Sciatic nerve (tissue), 2 donors: Measurements from ENCODE around the gene SLC47A2. TPM values are rescaled to one million over a fixed set of nuclear protein-coding genes. Genes with fewer than 3 reads are reported as not detected.

Source experiments
- ATAC-seq: fragments of 200-7000 bp; cut with Tn5 transposase; one replicate; pipeline ENCODE4 v1.9.1; 2020; ENCODE audit warnings: mild to moderate bottlenecking, moderate library complexity
- DNase-seq: peaks from one replicate; pipeline ENCODE4 v3.0.0-alpha.2; 2020; ENCODE audit warnings: low spot score
- intact Hi-C: fragments of 100-400 bp; cut with DNase I; formaldehyde crosslinking; loops from one replicate; pipeline ENCODE4 v1.14.2; 2022
- total RNA-seq: library from RNA; stranded (reverse); fragmentation: NEBNext Ultra II Directional; extraction: Animal tissue kit (Norgen Biotek cat#: 25700); gene quantifications from one replicate; pipeline ENCODE4 v1.2.1, GENCODE V29; 2021
- donor health status: DM: no; HTN: no; CAD: no.
- donor health status: DM: no; HTN: no; CAD: no.

The SLC47A2 gene
- total RNA-seq, 1 donor from 2014 or later: not detected

DNA sequence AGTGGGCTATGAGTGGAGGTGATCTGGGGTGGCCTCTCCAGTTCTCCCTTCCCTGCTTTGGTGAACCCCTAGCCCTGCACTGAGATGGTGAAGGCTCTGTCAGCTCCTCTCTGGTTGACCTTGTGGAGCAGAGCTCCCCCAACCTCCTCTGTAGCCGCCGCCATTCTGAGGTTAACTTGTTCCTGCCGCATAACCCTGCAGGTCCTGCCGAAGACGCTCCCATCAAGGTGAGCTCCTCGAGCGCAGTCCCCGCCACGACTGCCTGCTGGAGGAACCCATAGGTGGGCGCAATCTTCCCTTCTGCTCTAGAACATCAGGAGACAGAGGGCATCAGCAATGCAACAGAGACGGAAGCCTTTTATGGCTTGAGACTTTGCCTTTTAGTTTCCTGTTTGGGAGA lies 15.2 kb upstream of the SLC47A2 start:
- ATAC-seq (no peak), DNase-seq (no peak)
- intact Hi-C loops: no loop called here

DNA sequence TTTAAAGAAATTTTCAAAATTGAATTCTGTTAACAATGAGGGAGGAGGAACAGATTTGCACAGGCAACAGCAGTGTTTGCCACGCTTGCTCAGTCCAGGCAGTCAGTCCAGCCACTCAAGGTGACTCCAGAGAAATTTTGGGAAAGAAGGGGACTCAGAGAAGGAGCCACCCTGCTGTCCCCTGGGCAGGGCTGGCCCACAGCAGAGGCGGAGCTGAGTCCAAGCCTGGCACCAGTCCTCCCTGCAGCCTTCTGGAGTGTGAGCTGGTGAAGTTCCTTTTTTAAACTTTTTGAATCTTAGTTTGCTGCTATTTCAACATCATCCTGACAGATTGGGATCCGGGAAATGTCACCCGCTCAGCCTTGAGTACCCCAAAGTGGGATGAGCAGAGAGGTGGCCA lies 14.5 kb upstream of the SLC47A2 start:
- intact Hi-C loops: no loop called here
- no peak for ATAC-seq
- DNase-seq: no peak

DNA sequence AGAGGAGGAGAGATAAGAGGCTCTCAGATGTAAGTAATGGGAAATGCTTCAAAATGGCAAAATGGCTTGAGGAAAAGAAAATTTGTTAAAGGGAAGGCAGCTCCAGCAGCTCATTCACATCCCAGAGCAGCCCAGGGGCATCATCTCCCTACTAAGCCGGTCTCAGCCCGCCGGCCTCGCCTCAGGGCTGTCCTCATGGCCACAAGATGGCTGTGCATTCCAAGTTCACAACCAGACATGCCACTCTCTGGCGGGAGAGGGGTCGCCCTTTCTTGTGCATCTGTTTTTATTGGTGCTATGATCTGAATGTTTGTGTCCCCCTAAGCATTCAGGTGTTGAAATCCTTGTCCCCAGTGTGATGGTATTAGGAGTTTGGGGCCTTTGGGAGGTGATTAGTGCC lies 13.5 kb upstream of the SLC47A2 start:
- intact Hi-C loops: no loop called here
- DNase-seq (no peak), ATAC-seq (no peak)

DNA sequence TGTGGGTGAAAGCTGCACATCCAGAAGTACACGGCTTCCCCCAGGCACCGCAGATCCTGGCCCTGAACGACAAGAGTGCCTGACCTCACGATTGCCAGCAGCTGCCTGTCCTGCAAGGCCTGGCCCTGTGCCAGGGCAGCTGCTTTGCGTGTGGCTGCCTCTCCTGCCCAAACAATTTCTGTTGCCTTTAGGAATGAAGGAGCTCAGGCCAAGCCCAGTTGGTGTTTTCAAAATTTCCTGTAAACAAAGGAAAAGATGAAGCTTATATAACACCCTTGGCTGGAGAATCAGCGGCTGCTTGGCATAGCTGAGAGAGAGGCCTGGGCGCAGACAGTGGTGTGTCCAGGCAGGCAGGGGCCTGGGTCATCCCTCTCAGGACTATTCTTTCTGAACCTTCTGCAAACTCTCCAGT lies 11.7 kb upstream of the SLC47A2 start:
- DNase-seq (peak; percentile 89), ATAC-seq (peak; percentile 85)
- intact Hi-C loops: no loop called here

DNA sequence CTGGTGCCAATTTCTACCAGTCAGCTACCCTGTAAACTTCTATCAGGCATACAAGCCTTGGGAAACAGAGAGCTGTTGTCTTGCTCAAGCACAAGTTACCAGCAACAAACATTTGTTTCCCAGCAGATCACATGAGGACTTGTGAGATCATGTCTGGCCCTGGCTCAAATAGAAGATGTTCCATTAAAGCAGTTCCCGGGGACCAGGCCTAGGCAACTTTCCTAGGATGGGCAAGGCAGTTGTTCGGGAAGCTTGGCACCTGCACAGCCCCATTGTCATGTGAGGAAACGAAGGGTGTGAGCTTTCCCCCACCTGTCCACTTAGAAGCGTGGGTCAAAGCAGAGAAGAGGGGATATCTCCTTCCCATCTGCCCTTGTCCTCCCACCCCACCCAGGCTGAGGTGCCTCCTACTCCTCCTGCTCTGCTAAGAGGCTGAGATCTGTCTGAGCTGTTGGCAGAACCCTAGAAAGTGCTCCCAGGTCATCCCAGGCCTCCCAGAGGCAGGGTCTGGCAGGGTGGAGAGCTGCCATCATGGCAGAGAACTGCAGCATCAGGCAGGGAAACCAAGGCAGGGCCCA lies 11.2 kb upstream of the SLC47A2 start:
- intact Hi-C loops: no loop called here
- ATAC-seq (peak; percentile 92), DNase-seq (peak; percentile 79)

DNA sequence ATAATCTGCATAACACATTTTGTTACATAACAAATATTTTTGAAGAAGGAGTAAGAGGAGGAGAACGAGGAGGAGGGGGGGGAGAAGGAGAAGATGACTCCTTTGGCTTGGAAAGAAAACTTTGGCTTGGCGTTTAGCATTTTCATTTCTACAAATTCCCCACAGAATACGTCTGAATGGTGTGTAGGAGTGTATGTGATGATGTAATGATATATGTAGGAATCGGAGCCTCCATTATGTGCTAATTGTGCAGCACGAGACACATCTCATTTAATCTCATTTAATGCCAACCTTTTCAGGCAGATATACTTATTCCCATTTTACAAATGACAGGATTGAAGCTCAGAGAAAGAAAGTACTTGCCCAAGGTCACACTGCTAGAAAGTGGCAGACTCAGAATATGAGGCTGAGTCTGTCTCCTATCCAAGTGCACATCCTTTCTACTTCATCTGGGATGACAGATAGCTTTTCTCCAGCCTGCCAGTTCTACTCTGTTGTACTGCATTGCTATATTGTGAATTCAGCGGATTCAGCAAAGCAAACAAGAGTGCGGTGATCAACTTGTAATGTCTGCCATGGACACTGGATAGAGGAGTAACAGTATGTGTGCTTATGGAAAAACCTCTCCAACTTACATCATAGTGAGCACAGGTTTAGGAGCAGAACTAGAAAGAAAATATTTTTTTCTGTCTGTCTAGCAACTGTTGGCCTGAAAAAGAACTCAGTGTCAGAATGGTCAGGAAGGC lies 10.4 kb upstream of the SLC47A2 start:
- ATAC-seq (no peak), DNase-seq (no peak)
- intact Hi-C loops: no loop called here

DNA sequence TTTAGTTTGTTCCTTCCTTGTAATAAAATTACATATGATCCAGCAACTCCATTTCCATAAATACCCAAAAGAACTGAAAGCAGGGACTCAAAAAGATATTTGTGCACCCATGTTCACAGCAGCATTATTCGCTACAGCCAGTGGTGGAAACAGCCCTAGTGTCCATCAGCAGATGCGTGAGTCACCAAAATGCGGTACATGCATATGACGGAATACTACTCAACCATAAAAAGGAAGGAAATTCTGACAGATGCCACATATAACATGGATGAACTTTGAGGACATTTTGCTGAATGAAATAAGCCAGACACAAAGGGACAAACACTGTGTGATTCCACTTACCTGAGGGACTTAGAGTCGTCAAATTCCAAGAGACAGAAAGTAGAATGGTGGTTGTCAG lies 9.1 kb upstream of the SLC47A2 start:
- no peak for ATAC-seq
- intact Hi-C loops: no loop called here
- DNase-seq: no peak

DNA sequence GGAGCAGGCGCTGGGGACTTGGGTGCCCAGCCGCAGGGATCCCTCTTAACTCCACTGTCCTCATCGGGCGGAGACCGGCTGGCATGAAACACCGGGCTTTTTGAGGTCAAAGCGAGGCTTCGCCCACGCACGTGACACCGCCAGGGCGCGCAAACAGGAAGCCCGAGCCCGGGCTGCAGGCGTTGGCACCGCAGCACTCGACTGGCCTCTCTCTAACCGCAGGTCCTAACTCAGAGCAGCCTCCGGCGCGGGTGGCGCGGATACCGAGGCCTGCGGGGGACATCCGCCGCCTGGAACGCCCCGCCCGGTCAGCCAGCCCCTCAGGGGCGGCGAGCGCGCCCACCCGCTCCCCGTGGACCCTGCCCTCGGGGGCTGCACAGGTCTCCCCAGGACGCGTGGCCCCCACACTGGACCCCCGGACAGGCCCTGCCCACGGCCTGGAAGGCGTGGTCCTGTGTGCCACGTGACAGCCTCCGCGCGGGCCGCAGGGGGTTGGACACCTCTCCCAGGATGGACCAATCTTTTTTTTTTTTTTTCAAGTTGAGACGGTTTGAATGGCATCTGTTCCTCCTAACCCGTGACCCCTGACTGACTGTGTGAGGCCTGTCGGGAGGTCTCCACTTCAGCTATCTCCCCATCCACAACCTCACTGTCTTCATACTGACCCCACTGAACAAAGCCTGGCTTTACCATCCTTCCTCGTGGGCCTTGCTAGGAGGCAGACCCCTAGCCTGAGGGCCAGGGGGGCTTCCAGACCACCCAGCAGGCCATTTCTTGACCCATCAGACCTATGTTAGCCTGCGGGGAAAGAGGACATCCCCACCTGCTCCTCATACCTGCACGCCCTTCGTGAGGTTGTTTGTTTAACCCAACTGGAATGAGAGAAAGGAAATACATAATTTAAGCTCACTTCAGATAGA lies 8.4 kb upstream of the SLC47A2 start:
- DNase-seq (peak; percentile 81), ATAC-seq (no peak)
- intact Hi-C loops: no loop called here

DNA sequence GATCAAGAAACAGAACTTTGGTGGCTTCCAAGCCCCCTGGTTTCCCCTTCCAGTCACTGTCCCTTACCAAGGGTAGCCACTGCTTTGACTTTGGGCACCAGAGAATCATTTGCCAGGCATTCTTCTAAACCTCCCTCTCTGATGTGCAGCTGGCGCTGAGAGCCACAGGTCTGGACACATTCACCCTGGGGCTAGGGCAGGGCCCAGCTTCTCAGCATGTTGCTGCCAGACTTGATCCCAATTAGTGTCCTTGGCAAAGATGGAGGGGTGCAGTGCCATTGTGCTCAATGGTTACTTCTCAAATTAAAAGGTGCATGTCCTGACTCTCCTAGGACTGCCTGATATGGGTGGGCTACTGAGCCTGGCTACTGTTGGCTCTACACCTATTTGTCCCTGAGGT lies 7.6 kb upstream of the SLC47A2 start:
- no peak for ATAC-seq
- intact Hi-C loops: no loop called here
- DNase-seq: no peak

DNA sequence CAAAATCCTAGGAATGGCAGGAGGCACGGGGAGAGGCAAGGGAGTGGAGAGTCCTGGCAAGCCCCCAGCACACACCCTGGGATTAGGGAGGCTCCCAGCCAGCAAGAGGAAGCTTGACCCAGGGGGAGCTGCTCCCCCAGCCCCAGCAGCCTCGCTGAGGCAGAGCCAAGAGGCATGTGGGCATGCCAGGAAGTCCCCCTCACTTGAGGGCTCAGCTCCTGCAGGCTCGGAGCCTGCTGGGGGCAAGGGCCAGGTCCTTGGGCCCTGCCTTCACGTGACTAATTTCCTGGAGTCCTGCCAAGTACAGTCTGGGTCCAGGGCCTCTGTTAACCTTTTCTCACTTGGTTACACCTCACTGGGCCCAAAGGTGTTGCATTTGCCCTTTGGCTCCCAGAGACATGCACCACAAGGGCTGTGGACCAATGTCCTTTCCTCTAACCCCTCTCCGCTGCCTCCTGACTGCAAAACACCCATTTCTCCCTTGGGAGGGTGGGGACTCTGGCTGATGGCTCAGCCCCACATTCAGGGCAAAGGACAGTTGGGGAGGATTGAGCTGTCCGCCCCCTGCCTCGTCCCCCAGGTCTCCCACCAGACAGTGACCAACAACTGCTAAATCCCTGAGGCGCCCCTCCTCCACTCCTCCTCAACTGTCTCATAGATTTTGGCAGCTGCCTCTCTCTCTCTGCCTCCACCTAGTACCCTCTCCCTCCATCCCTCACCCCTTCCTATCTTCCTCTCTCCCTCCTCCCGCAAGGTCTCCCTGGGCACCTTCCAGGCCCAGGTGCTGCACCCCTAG lies 4.4 kb upstream of the SLC47A2 start:
- intact Hi-C loops: no loop called here
- DNase-seq (no peak), ATAC-seq (peak; percentile 29)

DNA sequence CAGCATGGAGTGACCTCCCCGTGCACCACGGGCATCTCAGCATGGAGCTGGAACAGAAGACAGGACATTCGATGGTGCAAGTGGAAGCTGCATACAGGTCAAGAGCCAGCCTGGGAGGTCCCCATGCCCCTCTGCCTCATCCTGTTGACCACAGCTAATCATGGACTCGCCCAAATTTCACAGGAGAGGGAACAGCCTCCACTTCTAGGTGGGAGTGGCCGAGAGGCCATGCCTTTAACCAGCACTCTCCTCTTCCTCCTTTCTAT lies 3.8 kb upstream of the SLC47A2 start:
- DNase-seq (no peak), ATAC-seq (no peak)
- intact Hi-C loops: no loop called here

DNA sequence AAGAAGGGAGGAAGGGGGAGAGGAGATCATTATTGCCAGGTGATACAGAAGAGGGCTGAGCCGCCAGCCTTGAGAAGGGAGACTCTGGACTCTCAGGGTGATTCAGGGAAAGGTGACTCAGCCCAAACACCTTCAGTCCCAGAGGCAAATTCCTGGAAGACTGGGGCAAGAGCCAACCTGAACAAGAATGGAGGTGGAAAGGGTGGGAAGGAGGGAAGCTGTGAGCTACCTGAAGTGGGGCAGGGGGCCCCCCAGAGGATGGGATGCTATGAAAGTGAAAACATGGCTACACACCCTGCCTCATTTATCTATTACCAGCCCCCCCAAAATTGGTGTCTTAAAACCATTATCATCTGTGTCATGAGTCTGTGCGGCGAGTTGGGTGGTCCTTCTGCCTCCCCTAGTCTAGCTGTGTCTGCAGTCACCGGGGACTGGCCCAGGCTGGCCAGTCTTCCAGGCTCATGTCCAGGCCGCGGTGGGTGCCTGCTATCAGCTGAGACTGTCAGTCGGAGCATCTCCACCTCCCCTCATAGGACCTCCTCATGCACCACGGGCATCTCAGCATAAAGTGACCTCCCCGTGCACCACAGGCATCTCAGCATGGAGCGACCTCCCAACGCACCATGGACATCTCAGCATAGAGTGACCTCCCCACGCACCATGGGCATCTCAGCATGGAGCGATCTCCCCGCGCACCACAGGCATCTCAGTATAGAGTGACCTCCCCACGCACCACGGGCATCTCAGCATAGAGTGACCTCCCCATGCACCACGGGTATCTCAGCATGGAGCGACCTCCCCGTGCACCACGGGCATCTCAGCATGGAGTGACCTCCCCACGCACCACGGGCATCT lies 3.2 kb upstream of the SLC47A2 start:
- intact Hi-C loops: no loop called here
- ATAC-seq: no peak

DNA sequence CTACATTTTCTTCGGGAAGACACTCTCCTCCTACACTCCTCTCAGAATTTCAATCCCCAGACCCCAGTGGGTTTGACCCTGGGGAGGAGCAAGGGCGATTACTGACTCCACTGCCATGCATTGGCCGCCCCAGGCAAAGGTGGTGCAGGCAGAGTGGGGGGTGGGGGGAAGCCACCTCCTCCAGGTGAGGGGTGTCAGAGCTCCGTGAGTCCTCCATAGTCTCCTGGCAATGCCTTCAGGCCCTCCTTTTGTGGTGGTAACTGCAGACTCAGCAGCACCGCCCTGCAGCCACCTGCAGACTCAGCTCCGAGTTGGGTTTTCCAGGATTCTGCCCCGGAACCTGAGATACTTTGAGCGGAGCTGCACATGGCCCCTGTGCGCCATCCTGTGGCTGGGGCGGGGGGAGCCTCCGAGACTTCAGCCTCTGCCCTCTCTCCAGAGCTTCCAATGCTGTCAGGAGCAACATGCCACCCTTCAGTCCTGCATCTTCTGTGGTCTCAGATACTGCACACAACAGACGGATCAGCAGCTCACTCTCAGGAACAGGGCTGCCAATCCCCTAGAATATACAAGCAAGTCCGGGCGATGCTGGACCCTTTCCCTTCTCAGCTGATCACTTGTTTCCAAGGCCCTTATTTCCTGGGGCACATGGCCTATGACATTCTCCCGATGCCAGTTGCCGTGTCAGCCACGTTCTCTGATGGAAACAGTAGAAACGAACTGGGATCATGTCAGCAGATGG lies 2.4 kb upstream of the SLC47A2 start:
- intact Hi-C loops: no loop called here
- DNase-seq (no peak), ATAC-seq (no peak)

More for the DNA sequence above, 3.2 kb upstream of the SLC47A2 start:
- DNase-seq: no peak

DNA sequence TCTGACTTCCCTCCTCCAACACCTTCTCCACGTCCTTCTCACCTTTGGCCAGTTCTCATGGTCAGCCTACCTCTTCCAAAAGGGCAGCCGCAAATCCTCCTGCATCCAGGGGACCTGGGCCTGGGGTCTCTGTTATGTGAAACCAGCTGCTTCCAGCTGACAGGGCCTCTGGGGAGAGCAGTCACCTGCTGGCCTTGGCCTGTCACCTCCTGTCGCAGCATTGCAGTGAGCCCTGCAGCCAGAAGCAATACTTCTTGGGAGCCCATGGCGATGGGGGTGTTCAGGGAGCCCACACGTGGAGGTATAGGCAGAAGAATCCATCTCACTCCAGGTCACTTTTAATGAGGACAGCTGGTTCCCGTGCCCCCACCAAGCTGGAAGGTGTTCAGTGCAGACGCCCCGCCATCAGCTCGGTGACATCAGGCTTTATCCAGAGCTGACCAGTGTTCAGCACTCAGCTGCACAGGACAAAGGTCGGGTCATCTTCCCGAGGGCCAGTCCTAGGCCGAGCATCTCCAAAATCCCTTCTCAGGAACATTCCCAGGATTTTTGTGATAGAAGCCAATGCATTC lies 1.7 kb upstream of the SLC47A2 start:
- DNase-seq (no peak), ATAC-seq (no peak)
- intact Hi-C loops: no loop called here

DNA sequence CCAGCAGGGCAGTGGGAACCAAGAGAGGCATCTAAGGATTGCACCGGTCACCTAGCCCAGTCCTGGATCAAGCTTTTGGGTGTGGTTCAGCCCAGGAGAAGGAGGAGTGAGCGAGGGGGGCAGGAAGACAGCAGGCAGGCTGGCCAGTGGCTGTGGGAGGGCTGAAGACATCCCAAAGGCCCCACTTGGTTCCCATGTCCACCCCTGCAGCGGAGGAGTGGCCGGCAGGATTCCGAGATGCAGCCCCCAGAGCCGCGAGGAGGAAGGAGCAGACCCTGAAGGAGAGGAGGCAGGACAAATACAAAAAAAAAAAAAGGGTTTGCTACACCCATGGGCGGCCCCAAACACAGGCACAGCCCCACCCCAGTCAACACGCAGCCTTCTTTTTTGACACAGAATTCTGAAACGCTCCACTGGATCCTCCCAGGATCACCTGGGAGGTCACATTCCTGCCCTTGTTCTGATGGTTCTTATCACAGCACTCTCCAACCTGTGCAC lies 1.1 kb upstream of the SLC47A2 start:
- no peak for ATAC-seq
- DNase-seq: no peak
- intact Hi-C loops: no loop called here

DNA sequence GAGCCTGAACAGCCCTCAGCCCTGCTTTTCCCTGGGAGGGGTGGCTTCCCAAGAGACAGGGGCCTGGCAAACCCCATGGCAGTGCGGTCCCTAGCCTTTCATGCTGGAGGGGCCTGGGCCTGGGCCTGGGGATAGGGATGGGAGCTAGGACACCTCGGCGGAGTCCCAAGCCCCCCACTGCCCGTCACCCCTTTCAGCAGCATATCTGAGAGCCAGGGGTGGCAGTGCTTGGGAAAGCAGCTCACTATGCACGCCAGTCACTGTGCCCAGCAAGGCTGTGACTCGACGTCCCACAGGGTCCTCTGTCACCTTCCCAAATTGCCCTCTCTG lies 612 bp upstream of the SLC47A2 start:
- ATAC-seq (no peak), DNase-seq (no peak)
- intact Hi-C loops: no loop called here

DNA sequence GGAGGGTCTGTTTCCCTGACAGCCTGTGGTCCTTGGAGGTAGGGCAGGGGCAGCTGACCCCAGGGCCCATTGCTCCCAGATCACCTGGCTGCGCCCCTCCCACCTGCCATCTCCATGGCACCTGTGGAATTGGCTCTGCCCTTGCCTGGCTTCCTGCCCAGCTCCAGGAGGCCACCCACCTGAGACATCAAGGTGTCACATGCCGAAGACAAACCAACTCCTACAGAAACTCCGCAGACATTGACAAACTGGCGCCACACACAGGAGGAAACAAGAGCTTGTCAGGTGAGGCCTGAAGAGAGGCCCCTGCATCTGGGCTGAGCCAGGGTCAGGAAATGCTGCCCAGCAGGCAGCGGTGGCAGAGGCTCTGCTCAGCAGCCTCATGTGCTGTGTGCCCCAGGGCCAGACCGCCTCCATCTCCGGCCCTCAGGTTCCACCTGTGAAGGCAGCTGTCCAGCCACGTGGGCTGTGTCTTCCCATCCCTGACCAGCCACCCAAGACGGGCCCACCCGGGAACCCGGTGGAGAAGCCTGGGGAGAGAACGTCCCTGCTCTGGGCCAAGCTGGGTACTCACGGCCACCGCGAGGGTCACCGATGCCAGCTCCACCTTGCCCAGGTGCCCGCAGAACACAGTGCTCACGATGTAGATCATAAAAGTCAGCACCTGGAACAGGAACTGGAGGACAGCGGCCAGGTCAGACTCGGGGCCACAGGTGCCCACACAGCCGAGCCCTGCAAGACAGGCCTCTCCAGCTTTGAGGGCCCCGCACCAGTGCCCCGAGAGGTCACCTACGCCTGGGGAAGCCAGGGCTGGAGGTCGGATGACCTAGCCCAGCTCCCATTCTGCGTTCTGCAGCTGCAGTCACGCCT lies 1.6 kb downstream of the SLC47A2 start:
- intact Hi-C loops: no loop called here
- ATAC-seq: no peak

More for the DNA sequence above, 1.6 kb downstream of the SLC47A2 start:
- no peak for DNase-seq
